HG03196 (cell line): ENCODE results near the gene EFS.

Experiments
- ATAC-seq: cut with Tn5 transposase; IDR thresholded peaks from one replicate; pipeline ENCODE4 v1.9.1; 2021; ENCODE audit not compliant: unreplicated experiment

Gene EFS

DNA sequence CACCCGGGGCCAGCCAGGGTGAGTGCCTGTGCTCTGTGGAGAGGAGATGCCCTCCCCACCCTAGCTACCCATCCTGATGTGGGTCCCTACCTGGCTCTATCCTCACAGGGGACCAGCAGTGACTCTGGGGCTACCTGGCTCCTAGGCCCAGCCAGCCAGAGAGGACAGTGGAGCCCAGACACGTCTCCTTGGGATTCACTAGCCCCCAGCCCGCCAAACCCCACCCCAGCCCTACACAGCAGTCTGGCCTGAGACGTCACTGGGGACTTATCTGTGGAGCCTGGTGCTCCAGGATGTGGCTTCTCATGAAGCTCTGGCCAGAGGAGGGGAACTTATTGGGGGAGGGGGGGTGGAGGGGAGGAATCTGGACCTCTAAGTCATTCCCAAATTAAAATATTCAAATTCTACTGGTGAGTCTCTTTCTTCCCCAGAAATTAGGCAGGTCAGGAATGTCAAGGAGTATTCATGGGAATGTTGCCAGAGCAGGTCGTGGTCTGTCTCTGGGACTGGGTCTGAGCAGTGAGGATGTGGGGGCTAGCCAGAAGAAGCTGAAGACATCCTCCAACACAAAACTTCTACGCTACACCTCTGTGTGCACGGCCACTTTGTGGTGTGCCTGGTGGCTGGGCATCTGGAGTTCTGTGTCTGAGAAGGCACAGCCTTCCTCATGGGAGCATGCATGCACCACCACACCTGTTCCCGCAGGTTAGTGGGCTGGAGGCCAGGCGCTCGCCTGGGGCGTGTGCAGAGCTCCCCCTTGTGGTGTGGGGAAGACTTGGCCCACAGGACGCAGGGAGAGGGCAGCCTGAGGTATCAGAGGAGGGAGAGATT lies 14.6 kb upstream of the EFS start:
- no peak for ATAC-seq

DNA sequence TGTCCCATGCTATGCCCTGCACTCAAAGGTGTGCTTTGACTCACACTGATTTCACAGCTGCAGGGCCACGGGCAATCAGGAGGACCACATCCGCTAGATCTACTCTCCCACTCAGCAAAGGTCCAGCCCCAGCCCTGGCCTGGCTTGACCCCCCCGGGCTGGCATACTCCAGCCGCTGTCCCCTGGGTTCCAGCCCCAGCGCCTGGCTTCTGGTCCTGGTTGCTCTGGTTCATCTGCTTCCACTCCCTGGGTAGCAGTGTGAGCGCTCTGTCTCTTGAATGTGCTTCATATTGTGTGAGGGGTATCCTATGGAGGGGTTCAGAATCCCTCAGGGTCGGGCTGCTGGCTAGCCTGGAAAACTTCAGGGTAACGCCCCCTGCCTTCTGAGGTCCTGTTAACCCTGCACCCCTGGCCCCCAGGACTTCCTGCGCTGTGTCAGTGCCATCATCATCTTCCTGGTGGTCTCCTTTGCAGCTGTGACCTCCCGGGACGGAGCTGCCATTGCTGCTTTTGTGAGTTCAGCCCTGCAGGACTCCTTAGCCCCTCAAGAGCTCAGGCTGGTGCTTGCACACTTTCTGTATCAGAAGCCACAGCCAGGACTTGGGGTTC lies 13.7 kb upstream of the EFS start:
- ATAC-seq = no peak

DNA sequence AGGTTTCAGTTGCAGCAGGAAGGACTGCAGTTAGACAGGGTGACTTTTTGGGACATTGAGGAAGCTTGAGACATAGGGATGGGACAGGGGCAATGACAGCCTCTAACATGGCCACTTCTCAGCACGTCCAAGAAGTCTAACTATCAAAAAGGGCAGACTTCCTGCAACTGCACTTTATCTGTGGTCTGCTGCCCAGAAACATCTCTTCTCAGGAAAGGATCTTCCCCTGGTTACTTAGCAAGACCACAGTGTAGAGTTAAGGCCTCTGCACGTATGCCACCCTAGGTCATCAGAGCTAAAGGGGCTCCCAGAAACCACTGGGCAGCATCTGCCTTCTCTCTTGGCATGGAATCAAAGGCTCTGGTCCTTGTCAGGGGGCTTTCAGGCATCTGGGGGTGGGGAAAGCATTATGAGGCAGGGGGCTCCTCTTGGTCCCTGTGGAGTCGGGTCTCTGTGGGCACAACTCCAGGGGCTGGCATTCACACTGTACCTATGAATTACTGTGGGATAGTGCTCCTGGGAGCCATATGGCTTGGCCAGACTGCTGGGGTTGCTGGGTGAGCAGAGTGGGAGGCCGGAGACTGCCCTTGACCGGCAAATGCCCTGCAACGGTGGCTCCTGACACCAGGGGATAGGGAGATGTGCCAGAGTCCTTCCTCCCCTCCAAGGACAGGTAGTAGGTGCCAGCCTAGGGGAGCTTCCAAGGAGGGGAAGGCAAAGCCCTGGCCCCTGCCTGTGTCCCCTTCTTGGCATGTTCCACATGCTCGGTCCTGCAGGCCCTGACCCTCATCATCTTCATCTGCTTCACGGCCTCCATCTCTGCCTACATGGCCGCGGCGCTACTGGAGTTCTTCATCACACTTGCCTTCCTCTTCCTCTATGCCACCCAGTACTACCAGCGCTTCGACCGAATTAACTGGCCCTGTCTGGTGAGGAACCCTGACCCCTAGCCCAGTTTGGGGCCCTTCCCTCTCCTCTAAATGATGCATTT lies 12.9 kb upstream of the EFS start:
- ATAC-seq = no peak

DNA sequence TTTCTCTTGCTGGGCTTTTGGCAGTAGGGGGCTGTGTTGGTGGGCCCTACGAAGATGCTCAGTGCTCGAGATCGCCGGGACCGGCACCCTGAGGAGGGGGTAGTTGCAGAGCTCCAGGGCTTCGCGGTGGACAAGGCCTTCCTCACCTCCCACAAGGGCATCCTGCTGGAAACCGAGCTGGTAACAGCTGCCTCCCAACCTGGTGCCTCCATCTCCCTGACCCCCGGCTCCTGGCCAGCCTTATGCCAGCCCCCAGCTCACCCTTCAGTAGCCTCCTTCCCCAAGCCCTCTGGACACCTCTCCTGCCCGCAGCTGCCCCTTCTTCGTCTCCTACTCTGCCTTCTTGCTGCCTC lies 12.2 kb upstream of the EFS start:
- no peak for ATAC-seq

DNA sequence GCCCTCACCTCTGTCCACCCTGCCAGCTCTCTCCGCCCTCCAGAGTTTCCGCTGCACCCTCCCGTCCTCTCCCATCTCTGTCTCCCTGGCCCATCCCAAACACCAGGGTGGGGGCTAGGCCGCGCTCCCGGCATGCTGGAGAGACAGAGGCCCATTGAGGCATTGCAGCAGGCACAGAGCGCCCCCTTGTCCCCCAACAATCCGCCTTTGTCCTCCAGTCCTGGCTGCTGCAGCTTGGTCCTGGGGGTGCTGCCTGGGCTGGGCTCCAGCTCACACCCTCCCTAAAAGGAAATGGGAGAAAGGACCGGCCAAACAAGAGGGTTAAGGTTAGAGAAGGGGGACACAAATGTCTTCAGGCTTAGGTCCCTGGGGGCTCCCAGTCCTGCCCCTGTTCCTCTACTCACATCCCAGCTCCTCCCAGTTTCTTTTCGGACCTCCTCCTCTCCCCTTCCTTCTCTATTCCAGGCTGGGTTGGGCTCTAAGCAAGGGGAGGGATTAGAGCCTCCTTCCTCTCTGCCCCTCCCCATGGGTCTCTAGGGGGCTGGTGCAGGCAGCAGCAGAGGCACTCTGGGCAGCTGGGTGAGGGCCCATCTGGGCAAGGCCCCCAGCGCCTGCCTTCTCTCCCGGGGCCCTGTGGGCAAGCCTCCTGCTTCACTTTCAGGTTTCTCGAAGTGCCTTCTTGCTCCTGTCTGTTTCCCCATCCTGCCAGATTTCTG lies 11.7 kb upstream of the EFS start, which contains the start of gene CMTM5:
CMTM5 (plus strand) TSS at position 565 of the 716 bp plus-strand sequence. CDS start 206 bp downstream, outside the sequence.
- no peak for ATAC-seq

DNA sequence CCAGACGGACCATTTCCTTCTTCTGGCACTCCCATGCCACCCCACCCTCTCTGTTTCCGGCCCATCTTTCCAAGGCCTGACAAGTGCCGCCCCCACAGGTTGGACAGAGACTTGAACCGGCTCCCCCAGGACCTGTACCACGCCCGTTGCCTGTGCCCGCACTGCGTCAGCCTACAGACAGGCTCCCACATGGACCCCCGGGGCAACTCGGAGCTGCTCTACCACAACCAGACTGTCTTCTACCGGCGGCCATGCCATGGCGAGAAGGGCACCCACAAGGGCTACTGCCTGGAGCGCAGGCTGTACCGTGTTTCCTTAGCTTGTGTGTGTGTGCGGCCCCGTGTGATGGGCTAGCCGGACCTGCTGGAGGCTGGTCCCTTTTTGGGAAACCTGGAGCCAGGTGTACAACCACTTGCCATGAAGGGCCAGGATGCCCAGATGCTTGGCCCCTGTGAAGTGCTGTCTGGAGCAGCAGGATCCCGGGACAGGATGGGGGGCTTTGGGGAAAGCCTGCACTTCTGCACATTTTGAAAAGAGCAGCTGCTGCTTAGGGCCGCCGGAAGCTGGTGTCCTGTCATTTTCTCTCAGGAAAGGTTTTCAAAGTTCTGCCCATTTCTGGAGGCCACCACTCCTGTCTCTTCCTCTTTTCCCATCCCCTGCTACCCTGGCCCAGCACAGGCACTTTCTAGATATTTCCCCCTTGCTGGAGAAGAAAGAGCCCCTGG lies 10.7 kb upstream of the EFS start:
- no peak for ATAC-seq

DNA sequence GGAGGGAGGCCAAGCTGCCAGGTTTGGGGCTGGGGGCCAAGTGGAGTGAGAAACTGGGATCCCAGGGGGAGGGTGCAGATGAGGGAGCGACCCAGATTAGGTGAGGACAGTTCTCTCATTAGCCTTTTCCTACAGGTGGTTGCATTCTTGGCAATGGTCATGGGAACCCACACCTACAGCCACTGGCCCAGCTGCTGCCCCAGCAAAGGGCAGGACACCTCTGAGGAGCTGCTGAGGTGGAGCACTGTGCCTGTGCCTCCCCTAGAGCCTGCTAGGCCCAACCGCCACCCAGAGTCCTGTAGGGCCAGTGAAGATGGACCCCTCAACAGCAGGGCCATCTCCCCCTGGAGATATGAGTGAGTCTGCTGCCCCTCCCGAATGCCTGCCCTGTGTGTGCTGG lies 8.1 kb upstream of the EFS start:
- ATAC-seq = no peak

DNA sequence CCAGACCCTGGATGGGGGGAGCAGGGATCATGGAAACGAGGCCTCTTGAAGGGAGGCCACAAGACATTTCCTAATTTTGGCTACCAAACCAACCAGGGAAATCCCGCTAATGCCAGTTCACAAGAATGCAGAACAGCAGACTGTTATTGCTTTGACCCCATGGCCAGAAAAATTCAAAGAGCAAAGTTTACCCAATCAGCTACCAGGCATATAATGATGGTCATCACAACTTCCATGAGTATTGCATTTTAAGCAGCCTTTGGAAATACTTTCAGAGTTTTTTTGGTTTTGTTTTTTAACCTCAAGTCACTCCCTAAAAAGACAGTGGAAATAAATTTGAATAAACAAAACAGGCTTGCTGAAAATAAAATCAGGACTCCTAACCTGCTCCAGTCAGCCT lies 7.5 kb upstream of the EFS start, which contains the start of gene IL25:
IL25 (plus strand) TSS at position 301 of the 400 bp plus-strand sequence.
- ATAC-seq = no peak

DNA sequence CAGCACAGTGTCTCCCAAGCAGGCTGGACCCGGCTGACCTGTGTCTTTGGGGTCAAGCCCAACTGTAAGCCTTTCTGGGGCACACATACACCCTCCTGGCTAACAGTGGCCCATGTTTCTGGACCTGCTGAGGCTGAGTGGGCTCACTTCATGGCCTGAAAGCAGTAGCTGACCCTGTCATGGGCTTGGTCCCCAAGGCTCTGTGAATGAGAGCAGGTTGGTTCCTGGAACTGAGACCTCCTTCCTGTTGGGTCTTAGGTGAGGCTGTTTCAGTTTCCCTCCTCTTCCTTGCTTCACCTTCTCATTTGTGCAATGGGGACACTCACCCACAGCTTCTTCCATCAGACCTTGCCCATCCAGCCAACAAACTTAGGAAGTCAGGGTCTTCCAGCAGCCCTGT lies 6.9 kb upstream of the EFS start:
- no peak for ATAC-seq

DNA sequence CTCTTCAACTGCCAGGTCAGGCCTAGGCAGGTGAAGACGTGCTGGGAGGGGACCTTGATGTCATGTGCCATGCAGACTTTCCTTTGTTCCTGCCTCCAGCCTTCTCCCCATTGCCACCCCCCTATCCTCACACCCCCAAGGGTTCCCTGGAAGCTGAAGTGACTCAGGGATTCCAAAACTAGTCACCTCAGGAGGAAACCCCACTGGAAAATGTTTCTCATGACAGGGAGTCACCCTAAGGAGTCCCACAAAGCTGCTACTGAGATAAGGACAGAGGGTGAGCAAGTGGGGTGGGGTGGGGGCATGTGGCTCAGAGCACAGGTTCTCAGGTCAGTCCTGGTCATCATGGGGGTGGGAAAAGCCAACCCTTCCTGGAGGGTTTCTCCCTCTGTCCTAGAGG lies 5.2 kb upstream of the EFS start:
- no peak for ATAC-seq

DNA sequence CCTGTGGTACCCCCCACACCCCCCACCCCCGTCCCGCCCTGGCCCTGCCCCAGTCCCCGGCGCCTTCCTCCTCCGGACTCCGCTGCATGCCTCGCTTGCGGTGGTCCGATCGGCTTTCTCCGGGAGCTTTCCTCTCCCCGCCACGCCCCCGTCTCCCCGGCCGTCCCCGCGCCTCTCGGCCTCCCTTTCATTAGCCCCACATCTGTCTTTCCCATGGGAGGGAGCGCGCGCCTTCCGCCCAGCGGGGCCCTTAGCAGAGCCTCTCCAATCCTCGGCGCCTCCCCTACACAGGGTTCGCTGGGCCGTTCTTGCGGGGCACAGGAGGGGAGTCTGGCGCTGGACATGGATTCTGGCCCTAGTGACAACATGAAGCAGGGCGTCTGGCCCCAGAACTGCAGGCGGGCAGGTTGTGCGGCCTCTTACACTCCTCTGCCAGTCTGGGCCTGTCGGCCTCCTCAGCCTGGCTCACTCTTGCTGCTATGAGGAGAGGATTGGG lies 1.5 kb upstream of the EFS start:
- ATAC-seq = no peak

DNA sequence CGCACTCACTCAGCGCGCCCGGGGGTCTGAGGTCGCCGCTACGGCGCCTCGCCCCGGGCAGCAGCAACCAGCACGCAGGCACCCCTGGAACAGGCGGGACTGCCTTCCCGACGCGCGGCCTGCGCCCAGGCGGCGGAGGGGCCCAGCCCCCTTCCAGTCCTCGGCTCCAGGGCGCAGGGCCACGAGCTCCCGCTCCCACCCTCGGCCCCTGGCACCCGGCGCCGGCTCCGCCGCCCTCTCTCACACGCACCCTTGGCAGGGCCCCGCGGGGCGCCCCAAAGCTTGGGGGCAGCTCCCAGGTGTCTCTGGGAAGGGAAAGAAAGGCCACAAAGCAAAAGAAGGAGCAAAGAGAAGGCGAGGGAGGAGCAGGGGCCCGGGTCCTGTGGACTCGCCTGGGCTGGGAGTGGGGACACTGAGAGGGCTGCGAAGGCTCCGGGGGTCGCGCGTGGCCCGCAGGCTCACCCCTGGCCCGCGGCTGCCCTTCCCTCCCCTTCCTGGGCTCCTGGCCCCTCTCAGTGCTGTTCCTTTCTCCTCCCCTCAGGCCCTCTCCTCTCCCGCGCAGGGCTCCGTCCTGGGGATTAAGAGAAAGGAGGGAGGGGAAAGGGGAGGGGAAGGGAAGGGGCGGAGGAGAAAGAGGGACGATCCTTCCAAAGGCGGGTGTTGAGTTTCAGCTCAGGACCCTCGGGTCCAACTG lies 907 bp upstream of the EFS start:
- ATAC-seq = no peak

DNA sequence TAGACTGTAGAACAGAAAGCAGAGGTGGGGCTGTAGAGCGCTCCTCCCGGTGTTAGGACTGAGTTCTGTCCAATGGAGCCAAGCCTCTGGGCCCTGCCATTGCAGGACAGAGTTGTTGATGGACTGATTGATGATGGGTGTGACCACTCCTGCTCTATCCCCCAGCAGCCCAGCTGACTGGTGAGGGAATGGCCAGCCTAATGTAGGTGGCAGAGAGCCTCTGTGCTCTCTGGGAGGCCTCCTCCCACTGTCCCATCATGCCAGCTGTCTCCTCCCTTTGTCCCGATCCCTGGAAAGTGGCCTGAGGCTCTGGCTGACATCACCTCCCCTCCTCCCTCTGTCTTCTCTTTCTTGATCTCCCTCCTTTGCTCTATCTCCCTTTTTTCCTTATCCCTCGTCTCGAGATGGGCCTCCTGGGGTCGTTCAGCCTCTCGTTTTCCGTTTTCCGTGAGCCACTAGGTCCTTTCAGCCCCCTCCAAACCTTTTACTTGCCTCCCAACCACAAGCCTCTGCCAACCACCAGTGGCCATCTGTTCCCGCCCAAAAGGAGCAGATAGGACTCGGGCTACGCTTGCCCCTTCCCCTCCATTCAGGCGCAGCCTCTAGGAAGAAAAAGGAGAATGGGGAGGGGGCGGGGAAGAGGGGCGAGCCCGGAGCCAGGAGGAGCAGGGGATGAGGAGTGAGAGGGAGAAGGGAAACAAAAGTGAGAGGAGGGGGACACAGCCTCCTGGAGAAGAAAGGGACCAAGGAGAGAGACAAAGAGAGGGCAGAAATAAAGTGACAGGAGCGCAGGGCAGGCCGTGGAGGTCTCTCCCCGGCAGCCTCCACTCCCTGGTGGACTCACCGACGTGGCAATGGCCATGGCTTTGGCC lies 572 bp downstream of the EFS start:
- no peak for ATAC-seq

DNA sequence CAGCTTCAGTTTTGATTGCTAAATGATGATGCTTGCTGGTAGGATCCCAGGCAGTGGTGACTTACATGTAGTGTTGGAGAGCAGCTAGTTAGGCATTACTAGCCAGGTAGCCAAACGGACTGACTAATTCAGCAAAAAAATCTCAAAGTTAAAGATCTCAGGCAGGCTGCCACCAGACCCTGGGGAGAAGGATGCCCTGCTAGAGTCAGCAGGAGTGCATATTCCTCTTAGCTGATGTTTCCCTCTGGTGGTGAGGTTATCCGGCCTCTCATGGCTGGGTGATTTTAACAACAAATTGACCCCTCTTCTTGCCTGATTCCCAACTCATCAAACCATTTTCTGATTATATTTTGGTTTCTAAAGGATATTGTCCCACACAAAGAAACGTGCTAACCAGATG lies 2.8 kb downstream of the EFS start:
- no peak for ATAC-seq

DNA sequence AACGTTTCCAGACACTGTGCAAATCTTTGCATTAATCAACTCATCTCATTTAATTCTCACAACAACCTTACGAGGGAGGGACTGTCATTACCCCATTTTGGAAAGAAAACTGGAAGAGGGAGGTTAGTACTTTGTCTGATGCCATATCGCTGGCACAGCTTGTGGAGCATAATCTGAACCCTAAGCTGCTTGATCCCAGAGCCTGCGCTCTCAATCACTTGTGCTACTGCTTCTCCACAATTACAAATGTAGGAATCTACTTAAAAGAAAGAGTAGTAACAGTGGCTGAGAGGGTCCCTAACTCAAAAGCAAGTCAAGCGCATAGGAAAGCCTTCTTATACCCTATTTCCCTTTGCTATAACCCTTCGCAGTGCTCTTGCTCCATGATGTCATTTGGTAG lies 3.2 kb downstream of the EFS start:
- no peak for ATAC-seq

DNA sequence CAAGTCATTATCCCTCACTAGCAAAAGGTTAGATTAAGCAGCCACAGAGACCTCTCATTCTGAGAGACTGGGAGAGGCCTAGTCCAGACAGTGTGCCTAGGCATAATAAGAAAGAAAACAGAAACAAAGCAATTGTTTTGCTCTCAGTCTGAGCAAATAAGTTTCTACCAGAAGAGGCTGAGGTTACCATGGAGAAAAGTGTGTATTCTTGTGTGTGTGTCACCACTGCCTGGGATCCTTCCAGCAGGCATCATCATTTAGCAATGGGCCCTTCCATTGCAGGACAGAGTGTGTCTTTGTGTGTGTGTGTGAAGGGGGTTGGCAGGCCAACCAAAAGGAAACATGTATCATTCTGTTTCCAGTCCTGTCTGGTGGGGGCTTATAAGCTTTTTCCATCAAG lies 3.7 kb downstream of the EFS start:
- ATAC-seq = no peak

DNA sequence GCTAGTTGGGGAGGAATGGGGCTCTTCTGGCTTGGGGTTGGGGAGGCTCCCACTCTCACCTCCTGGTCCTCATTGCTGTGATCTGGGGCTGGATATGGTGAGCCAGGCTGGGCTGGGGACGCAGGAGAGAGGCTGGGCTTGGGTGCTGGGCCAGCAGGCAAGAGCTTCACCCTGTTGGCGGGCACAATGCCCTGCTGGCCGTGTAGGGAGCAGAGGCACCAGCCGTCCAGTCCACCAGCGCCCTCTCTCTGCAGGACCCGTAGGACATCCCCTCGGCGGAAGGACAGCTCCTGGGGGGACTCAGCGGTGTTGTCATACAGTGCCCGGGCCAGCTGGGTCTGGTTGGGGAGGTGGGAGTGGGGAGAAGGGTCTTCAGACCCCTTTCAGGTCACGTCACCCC lies 4.5 kb downstream of the EFS start:
- ATAC-seq = no peak

DNA sequence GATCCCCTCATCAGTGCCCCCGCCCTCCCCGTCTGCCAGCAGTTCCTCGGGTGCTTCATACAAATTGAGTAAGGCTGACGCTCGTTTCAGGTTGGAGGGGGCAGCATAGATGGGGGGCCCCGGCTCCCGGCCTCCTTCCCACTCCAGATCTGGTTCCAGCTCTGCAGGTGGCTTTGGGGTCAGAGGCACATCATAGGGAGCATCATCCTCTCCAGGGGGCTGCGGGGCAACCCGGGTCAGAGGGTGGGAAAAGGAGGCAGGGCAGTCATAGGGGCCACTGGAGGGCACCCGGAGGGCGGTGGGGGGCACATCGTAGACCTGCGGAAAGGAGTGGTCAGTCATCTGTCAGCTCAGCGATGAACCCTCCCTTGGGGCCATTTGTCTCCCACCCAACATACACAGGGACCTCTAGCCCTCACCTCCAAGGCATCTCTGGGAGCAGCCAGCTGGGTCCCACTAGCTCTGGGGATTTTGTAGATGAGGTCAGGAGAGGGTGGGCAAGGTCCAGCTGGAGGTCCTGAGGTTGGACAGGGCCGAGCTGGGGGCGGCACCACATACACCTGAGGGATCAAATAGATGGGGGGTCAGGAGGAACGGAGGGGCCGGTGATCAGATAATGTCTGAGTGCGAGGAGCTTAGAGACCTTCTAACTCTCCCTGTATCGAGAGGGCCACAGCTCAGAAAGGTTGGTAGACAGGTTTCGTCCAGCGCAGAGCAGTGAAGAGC lies 5.1 kb downstream of the EFS start:
- ATAC-seq = no peak
